GM19193 (cell line): ENCODE data around the gene KRTAP12-2.
"Not testable (repeated sequence)": the region's sequence is repeated elsewhere in the genome, so short reads cannot be mapped to it uniquely, and the experiment has no call there.

Experiments used
- POLR2A ChIP-seq: IDR thresholded peaks from 4 replicates; pipeline ENCODE4 v1.6.1; 2011; ENCODE audit not compliant: insufficient read depth, insufficient read length; ENCODE audit errors: extremely low read depth

The KRTAP12-2 gene

GRCh38 chr21:44650265-44650972 is 16.3 kb downstream of the KRTAP12-2 start:
- TF ChIP-seq POLR2A: no peak

GRCh38 chr21:44649521-44650100 is 17.1 kb downstream of the KRTAP12-2 start:
- TF ChIP-seq POLR2A: no peak

GRCh38 chr21:44648557-44649311 is 18.0 kb downstream of the KRTAP12-2 start:
- no peak for TF ChIP-seq POLR2A

GRCh38 chr21:44647222-44647552 is 19.5 kb downstream of the KRTAP12-2 start:
- TF ChIP-seq POLR2A: no peak

- not testable (repeated sequence) for TF ChIP-seq POLR2A
Measured at GRCh38 chr21:44646366-44647221, 20.1 kb downstream of the KRTAP12-2 start, which contains the start of gene KRTAP10-11. Gene KRTAP10-11, plus strand, starts transcription at chr21:44646414. Its CDS starts 45 bp downstream, at chr21:44646459.

- no peak for TF ChIP-seq POLR2A
Measured at GRCh38 chr21:44644878-44645277, 21.8 kb downstream of the KRTAP12-2 start.

GRCh38 chr21:44643741-44644310 is 22.9 kb downstream of the KRTAP12-2 start:
- TF ChIP-seq POLR2A: no peak

GRCh38 chr21:44640761-44641160 is 26.0 kb downstream of the KRTAP12-2 start:
- TF ChIP-seq POLR2A: no peak

DNA sequence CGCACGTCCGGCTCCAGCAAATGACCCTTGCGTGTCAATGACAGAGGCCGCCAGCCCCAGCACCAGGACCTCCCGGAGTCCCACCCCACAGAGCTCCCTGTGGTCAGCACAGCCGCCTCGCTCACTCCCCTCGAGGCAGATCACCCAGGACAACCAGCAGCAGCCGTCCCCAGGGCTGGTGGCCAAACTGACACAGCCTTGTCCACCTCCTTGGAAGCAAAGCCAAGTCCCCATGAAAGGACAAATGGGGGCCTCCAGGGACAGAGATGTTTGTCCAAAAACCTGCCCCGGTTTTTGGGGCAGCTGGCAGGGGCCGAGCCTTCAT is 27.4 kb downstream of the KRTAP12-2 start:
- TF ChIP-seq POLR2A: no peak

DNA sequence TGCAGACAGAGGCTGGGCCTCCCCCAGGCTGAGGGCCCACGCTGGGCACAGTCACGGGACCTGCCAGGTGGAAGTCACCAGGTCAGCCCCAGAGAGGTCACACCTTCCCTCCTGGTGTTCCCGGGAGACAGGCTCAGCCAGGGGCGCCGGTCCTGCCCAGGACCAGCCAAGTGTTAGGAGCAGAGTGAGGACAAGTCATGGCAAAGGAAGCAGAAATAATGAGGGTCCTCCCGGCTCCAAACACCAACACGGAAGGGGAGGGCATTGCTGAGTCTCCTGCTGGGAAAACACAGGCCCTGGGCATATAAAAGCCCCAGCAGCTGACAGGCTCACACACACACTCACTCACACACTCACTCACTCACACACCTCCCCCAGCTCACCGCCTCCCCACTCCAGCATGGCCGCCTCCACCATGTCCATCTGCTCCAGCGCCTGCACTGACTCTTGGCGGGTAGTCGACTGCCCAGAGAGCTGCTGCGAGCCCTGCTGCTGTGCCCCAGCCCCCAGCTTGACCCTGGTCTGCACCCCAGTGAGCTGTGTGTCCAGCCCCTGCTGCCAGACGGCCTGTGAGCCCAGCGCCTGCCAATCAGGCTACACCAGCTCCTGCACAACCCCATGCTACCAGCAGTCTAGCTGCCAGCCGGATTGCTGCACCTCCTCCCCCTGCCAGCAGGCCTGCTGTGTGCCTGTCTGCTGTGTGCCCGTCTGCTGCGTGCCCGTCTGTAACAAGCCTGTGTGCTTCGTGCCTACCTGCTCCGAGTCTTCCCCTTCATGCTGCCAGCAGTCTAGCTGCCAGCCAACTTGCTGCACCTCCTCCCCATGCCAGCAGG is 29.5 kb downstream of the KRTAP12-2 start, which contains the start of gene KRTAP10-10:
TSS of gene KRTAP10-10 (plus strand) at position 339 of the 833 bp plus-strand sequence. CDS start at position 401, 62 bp downstream.
- TF ChIP-seq POLR2A: no peak

- no peak for TF ChIP-seq POLR2A
Measured at GRCh38 chr21:44636209-44637017, 30.3 kb downstream of the KRTAP12-2 start.

DNA sequence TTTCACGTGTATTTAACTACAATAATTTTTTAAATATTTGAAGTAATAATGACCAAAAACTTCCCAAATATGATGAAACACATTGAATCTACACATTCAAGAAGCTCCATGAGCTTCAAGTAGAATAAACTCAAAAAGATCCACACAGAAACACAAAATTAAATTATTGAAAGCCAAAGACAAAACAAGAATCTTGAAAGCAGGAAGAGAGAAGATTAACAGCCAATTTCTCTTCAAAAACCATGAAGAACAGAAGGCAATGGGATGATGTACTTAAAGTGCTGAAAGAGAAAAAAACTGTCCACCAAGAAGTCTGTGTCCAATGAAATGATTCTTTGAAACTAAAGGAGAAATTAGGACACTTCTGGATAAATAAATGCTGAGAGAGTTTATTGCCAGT is 34.7 kb downstream of the KRTAP12-2 start:
- TF ChIP-seq POLR2A: no peak

- no peak for TF ChIP-seq POLR2A
Measured at GRCh38 chr21:44630440-44630839, 36.3 kb downstream of the KRTAP12-2 start.

- TF ChIP-seq POLR2A: no peak
Measured at GRCh38 chr21:44628707-44629391, 37.9 kb downstream of the KRTAP12-2 start.
